ENCODE results near the gene CLDN11.

The CLDN11 gene

GRCh38 chr3:170428095-170428494 is 9.4 kb downstream of the CLDN11 start:
- no peak for DNase-seq

- no peak for DNase-seq
Measured at GRCh38 chr3:170429050-170429449, 10.4 kb downstream of the CLDN11 start.

- DNase-seq: no peak
Measured at GRCh38 chr3:170431054-170431453, 12.4 kb downstream of the CLDN11 start.

GRCh38 chr3:170432416-170432815 is 13.7 kb downstream of the CLDN11 start:
- no peak for DNase-seq

- DNase-seq: no peak
Measured at GRCh38 chr3:170436697-170437096, 18.0 kb downstream of the CLDN11 start.

- DNase-seq: no peak
Measured at GRCh38 chr3:170437176-170437575, 18.5 kb downstream of the CLDN11 start.

- DNase-seq: no peak
Measured at GRCh38 chr3:170437696-170438407, 19.2 kb downstream of the CLDN11 start.

- no peak for DNase-seq
Measured at GRCh38 chr3:170438836-170439235, 20.2 kb downstream of the CLDN11 start.

- no peak for DNase-seq
Measured at GRCh38 chr3:170440344-170440743, 21.7 kb downstream of the CLDN11 start.

- no peak for DNase-seq
Measured at GRCh38 chr3:170441412-170441811, 22.7 kb downstream of the CLDN11 start.

GRCh38 chr3:170442947-170443346 is 24.3 kb downstream of the CLDN11 start:
- no peak for DNase-seq

- no peak for DNase-seq
Measured at GRCh38 chr3:170443457-170443856, 24.8 kb downstream of the CLDN11 start.

- DNase-seq: no peak
Measured at GRCh38 chr3:170448584-170448983, 29.9 kb downstream of the CLDN11 start.

GRCh38 chr3:170450039-170450438 is 31.4 kb downstream of the CLDN11 start:
- DNase-seq: no peak

GRCh38 chr3:170454509-170454908 is 35.8 kb downstream of the CLDN11 start:
- no peak for DNase-seq

GRCh38 chr3:170458285-170458684 is 39.6 kb downstream of the CLDN11 start:
- no peak for DNase-seq

GRCh38 chr3:170463011-170463410 is 44.3 kb downstream of the CLDN11 start:
- DNase-seq: no peak

- DNase-seq: no peak
Measured at GRCh38 chr3:170465955-170466354, 47.3 kb downstream of the CLDN11 start.

- DNase-seq: no peak
Measured at GRCh38 chr3:170467007-170467406, 48.3 kb downstream of the CLDN11 start.

- DNase-seq: no peak
Measured at GRCh38 chr3:170467571-170468147, 49.0 kb downstream of the CLDN11 start.

GRCh38 chr3:170469151-170470062 is 50.7 kb downstream of the CLDN11 start:
- DNase-seq: peak; percentile 36

GRCh38 chr3:170470063-170471016 is 51.7 kb downstream of the CLDN11 start:
- no peak for DNase-seq

GRCh38 chr3:170471149-170471548 is 52.5 kb downstream of the CLDN11 start:
- no peak for DNase-seq

Data from T1000 (cell line).